ENCODE data around the gene VIPR1.

VIPR1 gene

DNA sequence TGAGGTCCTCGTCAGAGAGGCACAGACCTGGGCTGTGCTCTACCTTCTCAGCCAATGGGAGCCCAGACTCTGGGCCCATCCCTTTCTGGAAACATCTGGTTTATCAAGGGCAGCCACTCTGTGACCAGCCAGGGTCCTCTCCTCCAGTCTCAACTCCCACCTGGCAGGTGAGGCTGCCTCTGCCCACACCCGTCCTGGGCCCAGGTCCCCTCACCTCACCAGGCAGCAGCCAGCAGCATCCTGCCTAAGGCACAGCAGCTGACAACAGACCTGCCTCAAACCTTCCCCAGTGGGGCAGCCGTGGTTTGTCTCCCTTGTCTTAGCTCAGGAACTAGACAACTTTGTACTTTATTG, 8.7 kb upstream of the VIPR1 start:
- no peak for DNase-seq

DNA sequence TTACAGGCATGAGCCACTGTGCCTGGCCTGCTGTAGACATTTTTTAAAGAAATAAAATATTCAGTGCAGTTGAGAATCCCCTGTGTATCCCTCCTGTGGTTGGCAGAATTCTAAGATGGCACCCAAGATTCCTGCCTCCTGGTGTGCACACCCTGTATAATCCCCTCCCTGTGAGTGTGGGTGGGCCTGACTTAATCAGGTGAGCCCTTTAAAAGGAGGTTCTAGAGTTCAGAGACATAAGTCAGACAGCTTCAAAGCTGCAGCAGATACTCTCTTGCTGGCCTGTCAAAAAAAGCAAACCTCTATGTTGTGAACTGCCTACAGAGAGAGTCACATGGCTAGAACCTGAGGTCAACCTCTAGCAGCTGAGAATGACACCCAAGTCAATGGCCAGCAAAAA, 7.0 kb upstream of the VIPR1 start:
- no peak for DNase-seq

DNA sequence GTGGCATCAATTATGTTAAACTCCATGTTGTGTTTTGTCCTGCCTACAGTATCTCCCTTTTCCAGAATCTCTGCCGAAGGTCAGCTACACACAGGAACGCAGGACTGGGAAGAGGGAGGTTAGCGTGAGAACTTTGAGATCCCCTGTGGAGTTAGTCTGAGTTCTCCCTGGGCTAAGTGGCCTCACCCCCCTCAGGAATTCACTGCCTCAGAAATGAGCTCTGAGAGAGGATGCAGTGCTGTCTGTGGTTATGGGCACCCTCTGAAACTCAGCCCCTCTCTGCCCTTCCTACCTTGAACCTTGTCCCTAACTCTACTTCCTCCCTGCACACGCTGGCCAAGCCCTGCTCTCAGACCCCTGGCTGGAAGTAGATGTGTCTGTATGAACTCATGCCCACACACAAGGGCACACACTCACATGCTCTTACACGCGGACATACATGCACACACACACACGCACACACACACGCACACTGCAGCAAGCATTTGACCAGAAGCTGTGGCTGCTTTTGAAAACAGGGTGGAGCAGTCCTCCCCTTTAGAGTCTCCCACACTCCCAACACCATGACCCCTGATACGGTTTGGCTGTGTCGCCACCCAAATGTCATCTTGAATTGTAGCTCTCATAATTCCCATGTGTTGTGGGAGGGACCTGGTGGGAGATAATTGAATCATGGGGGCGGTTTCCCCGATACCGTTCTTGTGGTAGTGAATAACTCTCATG, 5.3 kb upstream of the VIPR1 start:
- DNase-seq = no peak

GRCh38 chr3:42498034-42498433, 4.4 kb upstream of the VIPR1 start:
- no peak for DNase-seq

DNA sequence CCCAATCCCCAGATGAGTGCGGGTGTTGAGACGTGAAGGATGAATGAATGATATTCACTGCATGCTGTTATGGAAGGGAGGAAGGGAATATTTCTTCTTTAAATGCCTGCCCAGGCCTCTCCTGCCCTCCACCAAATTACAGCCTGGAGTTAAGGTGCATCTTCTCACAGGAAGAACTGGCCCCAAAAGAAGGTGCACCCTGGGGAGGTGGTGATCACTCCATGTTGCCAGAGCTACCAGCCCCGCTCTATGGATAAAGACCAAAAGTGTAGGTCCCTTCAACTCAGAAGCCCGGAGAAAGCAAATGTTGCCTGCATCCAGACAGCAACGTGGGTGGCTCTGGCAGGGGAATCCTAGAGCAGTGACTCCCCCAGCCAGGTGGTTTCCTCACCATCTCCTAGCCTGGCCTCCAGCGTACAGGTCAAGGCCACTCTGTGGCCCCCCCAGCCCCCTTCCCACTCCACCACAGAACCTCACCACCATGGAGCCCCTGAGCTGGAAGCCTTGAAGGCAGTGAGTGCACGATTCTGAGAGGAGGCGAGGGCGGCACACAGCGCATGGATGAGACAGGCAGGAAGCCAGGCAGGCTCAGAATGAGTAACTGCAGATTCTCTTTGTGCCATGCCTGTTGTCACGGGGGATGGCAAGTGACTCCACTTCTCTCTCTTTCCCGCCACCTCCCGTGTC, 3.5 kb upstream of the VIPR1 start:
- DNase-seq = no peak

DNA sequence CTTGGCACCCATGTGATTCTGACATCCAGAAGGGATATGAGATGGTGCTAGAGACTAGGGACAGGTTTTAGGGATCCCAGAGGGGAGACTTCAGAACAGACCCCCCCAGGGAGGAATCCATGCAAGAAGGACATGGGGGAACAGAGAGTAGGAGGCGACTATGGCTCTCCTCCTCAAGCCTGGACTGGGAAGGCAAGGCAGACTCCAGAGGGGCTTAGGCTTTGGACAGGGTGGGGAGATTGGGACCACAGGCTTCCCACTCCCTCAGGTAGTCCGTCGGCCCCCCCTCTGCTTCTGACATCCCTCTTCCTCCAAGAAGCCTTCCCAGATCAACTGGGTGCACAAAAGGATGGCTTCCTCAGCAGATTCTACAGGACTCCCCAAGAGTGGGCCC, 3.0 kb upstream of the VIPR1 start:
- no peak for DNase-seq

DNA sequence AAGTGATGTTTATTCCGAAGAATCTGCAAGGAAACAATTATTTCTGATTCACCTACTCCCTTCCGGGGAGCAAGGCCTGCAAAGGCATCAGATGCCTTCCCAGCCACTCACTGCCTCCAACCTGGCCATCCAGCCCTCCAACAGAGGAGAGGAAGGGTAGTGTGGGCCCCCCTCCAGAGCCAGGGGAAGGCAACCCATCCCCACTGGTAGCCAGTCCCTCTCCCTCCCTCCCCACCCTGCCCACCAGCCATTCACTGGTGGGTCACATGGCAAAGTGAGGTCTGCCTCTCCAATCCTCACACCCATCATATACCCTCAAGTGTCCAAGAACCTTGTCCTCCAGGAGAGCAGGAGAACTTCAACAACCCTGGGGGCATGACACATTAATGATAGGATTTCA, 2.4 kb upstream of the VIPR1 start:
- DNase-seq = no peak

DNA sequence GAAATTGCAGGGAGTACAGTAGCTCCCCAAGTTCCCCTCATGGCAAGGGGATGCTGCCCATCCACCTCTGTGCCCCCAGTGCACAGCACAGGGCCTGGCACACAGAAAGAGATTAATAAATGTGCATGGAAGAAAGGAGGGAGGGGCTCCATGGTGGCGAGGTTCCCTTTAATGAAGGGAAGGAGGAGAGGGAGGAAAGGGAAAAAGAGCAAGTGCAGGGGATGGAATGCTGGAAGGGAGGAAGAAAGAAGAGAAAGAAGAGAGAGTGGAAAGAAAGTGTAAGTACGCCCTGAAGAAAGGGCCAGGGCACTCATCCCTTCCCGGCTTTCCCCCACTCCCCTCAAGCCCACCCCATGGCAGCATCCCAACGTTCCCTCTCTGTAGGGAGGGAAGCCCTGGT, 1.5 kb upstream of the VIPR1 start:
- DNase-seq = no peak

GRCh38 chr3:42501321-42501680, 1.1 kb upstream of the VIPR1 start:
- no peak for DNase-seq

- DNase-seq = no peak
These were observed 588 bp upstream of the VIPR1 start for GRCh38 chr3:42501681-42502428.

- DNase-seq = no peak
These were observed 945 bp downstream of the VIPR1 start for GRCh38 chr3:42503251-42503924.

DNA sequence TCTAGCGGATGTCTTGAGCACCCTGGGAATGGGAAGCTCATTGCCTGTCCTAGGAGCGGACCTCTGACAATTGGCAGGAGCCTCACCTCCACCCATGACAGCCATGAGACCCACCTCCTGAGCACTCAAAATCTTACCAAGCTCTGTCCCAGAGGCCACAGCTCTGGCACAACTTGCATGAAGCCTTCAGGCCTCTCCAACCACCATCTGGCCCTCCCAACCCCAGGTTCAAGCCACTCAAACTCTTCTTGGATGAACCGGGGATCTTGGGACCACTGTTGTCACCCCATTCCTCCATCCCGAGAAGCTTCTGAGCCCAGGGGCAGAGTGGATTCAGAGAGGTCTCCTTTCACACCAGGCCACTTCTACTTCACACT, 1.5 kb downstream of the VIPR1 start:
- DNase-seq = no peak

DNA sequence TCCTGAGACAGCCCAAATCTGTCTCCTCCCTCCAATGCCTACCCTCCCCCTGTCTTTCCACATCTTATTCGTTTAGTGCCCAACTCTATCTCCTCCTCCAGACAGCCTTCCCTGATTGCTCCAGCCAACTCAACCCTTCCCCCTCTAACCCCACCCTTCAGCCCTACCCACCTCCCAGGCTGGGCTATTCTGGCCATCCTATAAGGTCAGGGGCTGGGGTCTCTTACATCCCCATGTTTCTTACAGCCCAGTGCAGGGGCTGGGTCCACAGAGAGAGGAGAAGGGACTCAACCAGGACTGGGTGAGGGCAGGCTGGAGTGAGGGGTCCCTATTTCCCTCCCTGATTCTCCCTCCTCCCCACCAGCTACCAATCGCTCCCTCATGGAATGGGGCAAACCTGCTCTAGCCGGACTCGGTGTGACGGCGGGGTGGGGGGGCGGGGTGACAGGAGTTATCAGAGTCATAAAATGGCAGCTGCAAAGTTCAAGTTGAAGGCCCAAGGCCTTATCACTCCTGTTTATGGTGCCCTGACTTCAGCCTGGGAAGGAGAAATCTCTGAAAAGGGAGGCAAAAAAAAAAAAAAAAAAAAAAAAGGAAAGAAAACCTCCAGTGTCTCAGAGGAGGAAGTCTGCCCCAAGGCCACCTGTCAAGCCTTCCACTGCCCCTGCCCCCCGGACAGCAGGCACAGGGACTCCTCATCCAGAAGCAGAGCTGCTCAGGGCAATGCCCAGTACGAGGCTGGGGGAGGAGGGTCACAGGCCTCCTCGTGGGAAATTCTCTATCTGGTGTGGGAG, 2.1 kb downstream of the VIPR1 start:
- DNase-seq = no peak

DNA sequence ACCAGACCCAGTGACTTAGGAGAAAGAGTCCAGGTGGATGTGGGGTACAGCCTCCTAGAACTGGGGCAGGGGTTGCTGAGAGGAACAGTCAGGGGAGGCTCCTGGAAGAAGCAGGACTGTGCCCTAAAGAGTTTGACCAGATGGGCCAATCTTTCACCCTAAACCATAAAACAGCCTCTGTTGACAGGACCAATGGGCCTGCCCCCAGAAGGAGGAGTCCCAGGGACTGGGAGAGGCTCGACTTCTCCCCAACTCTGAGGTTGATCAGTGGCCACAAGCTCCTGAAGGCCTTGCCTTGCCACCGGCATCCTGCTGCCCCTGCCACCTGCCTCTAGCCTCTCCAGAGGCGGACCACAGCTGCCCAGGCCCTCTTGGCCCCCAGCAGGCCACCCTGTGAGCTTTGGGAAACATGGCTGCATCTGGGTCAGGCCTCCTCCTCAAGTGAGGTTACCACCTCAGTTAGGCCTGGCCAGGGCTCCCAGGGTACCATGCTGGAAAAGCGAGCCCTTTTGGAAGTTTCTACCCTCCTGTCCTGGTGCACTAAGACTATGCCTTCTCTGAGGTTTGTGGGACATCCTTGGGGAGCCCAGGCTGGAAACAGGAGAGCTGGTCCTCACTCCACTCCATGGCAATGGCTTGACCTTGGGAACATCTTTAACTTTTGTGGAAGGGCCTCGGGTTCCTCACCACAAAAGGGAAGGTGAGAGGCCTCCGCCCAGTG, 2.8 kb downstream of the VIPR1 start:
- DNase-seq = no peak

DNA sequence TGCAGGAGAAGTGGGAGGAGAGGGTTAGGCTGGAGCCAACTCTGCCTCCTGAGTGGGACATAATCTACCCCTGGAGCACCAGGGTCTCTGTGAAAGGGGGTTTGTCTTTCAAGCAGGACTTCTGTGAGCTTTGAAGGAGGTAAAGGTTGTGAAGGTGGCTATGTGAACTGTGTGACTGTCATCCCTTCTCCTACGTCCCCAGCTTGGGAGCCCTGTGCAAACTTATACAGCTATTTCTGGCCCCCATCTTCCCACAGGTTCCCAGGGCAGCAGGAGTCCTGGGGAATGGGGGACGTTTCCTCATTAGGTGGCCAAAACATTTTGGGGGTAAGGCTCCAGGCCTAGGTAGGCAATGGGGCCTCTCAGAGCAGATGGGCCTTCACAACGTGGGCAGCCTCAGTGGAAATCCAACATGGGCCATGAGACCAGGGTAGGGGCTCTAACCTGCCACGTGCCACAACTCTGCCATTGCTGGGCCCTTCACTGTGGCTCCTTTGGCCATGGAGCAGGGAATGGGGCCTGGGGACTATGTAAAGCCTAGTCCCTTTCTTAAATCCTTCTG, 3.5 kb downstream of the VIPR1 start:
- no peak for DNase-seq

DNA sequence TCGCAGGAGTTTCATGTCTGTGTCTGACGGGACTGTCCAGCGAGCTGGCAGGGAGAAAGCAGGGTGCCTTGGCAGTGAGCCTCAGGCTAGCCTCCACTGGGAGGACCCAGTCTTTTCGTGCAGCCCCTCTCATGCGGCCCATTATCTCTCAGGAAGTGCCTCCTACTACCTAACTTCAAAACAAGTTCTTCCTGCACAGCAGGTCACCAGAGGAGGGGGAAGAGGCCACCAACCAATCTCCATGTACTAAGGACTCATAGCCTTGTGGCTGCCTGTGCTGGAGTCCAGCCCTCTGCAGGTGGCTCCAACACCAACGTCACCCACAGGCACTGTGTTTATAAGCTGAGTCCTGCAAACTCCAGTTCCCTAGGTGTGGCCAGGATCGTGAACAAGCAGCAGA, 4.8 kb downstream of the VIPR1 start:
- DNase-seq = no peak

DNA sequence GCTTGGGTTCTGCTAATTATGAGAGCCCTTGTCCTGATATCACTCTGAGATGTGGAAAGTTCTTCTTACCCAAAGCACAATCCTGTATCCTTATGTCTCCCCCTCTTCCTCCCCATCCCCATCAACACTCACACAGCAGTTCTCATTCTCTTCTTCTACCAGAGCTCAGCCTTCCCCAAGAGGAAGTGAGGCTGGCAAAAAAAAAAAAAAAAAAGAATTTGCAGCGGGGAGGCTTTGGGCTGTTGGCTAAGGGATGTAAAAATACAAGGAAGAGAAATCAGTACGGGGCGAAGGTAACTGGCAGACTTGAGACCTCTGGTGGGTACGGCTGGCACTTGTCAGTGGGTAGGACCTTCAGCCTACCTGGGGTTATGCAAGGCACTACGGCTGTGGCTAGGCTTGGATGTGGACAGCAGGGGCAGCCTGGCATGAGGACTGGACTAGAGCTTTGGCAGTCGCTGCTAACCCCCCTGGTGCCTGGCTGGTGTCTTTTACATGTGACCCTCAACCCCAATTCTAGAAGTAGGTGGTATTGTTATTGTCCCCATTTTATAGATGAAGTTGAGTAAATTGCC, 5.4 kb downstream of the VIPR1 start:
- no peak for DNase-seq

DNA sequence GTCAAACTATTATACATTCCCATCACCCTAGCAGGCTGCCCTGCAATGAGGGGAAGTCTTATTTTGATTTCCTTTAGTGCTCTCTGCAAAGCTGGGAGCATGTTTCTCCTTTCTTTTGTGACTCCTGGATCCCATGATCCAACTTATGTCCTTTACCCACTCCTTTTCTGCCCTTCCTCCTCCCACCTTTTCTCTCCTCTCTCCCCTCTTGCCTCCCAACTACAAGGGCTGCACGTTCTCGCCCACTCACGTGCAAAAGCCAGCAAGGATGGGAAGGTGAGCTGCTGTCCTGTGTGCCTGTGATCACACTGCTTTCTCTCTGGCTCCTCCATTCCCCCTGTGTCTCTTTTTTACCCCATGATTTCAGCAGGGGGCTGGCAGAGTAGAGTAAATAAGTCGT, 6.1 kb downstream of the VIPR1 start:
- DNase-seq = no peak

- no peak for DNase-seq
These were observed 6.7 kb downstream of the VIPR1 start for GRCh38 chr3:42509111-42509510.

DNA sequence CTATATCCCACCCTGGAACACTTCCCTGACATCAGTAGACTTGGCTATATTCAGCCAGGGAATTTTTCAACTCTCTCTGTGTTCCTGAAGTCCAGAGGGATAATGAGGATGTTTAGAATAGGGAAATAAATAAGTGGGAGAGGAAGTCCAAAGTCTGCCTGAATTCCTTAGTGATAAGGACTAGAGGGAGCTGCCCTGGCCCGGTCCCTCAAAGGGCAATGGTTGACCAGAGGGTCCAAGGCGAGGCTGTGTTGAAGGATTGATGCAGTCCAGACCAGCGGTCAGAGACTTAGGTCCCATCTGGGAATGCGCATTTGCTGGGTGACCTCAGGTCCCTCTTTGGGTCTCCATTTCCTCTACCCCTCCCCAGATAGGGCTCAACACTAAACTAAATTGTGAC, 7.9 kb downstream of the VIPR1 start:
- no peak for DNase-seq

DNA sequence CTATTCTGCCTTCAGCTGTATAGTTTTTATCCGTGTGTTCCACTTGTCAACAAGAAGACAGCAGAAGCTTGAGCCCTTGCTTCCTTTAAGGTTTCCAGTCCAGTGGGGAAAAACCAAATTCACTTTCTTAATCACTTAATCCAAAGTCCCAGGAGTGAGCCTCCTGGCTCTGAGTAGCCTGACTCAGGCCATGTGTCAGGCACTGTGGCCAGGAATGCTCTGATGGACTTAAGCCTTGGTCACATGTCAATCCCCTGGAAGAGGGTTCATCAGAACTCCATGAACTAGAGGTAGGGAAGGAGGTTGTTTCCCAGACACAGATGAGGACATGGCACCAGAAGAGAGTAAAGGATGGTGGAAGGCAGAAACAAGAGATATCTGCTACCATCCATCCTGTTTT, 8.8 kb downstream of the VIPR1 start:
- DNase-seq = no peak

DNA sequence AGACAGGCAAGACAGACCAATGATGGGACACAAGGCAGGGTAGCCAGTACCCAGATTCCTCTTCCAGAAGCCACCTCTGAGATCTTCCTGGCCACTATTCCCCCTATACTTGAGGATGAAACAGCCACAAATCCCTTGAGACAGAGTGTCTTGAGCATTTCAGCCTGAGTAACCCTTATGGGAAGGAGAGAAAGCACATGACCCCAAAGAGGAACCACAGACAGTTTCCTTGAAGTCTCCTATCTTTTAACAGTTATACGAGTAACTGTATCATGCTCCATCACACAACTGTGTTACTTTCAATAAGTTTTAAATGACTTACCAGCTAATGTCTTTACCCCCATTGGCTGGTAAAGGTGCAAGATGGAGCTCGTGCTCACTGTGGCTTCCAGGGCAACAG, 9.3 kb downstream of the VIPR1 start:
- no peak for DNase-seq
